Measurements from ENCODE around the gene RNF141.

Gene RNF141

DNA sequence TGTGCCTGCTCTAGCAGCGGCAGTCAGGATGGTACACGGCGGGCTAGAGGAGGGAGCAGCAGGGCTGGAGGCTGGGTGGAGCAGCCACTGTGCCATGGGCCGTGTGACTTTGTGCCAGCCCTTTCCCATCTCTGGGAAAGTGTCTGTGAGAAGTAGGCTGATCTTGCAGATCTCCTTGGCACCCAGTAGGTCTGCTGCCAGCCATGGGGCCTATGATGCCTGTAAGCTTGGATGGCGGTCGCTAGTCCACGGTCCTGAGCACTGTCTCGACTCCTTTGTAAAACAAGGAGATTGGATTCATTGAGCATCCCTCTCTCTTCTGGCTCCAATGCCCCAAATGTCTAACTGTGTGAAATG lies 63.3 kb downstream of the RNF141 start:
- no peaks in the 10 kb centered on the region for H3K36me3 ChIP-seq (ENCODE audit: control insufficient read depth in 1 of 2, insufficient read depth in 2 of 2, low read length in 2 of 2)
- H3K9me3 ChIP-seq (ENCODE audit: control insufficient read depth in 1 of 2, low read length in 2 of 2) = no peaks in the 10 kb centered on the region
- H3K27ac ChIP-seq (ENCODE audit: low read length) = no peak overlapping the region
- no peak overlapping the region for H3K4me3 ChIP-seq (ENCODE audit: low read depth in 1 of 2, low read length in 2 of 2)
- no peaks in the 10 kb centered on the region for H3K27me3 ChIP-seq (ENCODE audit: low read depth, low read length)
- no peaks in the 10 kb centered on the region for H3K4me1 ChIP-seq (ENCODE audit: control insufficient read depth in 1 of 2, insufficient read depth in 2 of 2, low read length in 2 of 2)

DNA sequence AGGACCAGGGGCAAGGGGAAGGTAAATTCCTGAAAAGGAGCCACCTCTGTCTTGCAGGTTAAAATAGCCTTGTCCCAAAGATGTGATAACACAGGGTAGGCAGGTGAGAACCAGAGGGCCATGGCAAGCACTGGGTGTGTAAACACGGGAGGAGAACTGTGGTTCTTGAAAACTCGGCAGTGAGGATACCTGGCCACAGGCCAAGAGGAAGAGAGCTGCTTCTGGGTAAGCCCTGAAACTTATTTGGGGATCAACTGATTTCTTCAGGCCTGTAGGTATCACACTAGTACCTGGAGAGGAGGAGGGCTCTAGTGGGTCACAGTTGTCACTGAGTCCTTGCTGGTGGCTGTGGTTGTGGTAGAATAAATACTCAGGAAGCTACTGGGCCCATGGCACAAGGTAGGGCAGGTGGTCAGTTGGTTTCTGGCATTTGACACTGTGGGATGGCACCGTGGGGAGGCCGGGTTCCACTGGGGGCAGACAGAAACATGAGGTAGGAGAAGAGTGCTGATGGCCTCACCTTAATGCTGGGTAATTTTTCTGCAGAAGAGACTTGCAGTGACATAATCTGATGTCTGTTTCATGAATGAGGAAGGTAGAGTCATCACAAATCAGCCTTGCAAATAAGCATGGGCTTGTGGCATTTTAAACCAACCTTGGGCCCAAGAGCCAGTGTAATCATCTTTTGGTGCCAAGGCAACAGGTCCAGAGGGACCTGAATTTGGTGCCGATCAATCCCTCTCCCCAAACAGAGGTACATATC lies 63.9 kb downstream of the RNF141 start:
- Histone ChIP-seq H3K4me1 (ENCODE audit: control insufficient read depth in 1 of 2, insufficient read depth in 2 of 2, low read length in 2 of 2) (no peaks in the 10 kb centered on the region), H3K27me3 (ENCODE audit: low read depth, low read length) (no peaks in the 10 kb centered on the region), H3K4me3 (ENCODE audit: low read depth in 1 of 2, low read length in 2 of 2) (no peak overlapping the region), H3K36me3 (ENCODE audit: control insufficient read depth in 1 of 2, insufficient read depth in 2 of 2, low read length in 2 of 2) (no peaks in the 10 kb centered on the region), H3K9me3 (ENCODE audit: control insufficient read depth in 1 of 2, low read length in 2 of 2) (no peaks in the 10 kb centered on the region), H3K27ac (ENCODE audit: low read length) (no peak overlapping the region)

DNA sequence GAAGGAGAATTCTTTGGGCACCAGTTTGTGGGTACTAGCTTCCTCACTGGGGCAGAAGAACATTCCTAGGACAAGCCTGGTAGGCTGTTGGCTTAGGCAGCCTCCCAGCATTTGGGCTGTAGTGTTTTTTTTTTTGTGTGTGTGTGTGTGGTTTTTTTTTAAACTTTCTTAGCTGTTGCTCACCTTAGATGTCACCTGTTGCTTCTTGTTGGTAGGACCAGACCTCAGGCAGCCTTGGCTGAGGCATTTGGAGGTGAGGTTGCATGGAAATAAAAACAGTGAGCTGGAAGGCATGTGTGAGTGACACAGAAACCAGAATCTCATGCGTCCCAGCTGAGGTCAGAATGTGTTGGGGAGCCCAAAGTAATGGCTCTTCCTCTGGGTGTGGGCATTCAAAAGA lies 64.6 kb downstream of the RNF141 start:
- Histone ChIP-seq H3K4me3 (ENCODE audit: low read depth in 1 of 2, low read length in 2 of 2) (no peak overlapping the region), H3K36me3 (ENCODE audit: control insufficient read depth in 1 of 2, insufficient read depth in 2 of 2, low read length in 2 of 2) (no peaks in the 10 kb centered on the region), H3K27me3 (ENCODE audit: low read depth, low read length) (no peaks in the 10 kb centered on the region), H3K4me1 (ENCODE audit: control insufficient read depth in 1 of 2, insufficient read depth in 2 of 2, low read length in 2 of 2) (no peaks in the 10 kb centered on the region), H3K27ac (ENCODE audit: low read length) (no peak overlapping the region), H3K9me3 (ENCODE audit: control insufficient read depth in 1 of 2, low read length in 2 of 2) (no peaks in the 10 kb centered on the region)

GRCh38 chr11:10474551-10474950 lies 66.4 kb downstream of the RNF141 start:
- Histone ChIP-seq H3K36me3 (ENCODE audit: control insufficient read depth in 1 of 2, insufficient read depth in 2 of 2, low read length in 2 of 2) (no peaks in the 10 kb centered on the region), H3K4me3 (ENCODE audit: low read depth in 1 of 2, low read length in 2 of 2) (no peak overlapping the region), H3K27ac (ENCODE audit: low read length) (no peak overlapping the region), H3K9me3 (ENCODE audit: control insufficient read depth in 1 of 2, low read length in 2 of 2) (no peaks in the 10 kb centered on the region), H3K4me1 (ENCODE audit: control insufficient read depth in 1 of 2, insufficient read depth in 2 of 2, low read length in 2 of 2) (no peaks in the 10 kb centered on the region), H3K27me3 (ENCODE audit: low read depth, low read length) (no peaks in the 10 kb centered on the region)

- no peaks in the 10 kb centered on the region for H3K4me1 ChIP-seq (ENCODE audit: control insufficient read depth in 1 of 2, insufficient read depth in 2 of 2, low read length in 2 of 2)
- H3K27me3 ChIP-seq (ENCODE audit: low read depth, low read length) = no peaks in the 10 kb centered on the region
- no peaks in the 10 kb centered on the region for H3K9me3 ChIP-seq (ENCODE audit: control insufficient read depth in 1 of 2, low read length in 2 of 2)
- no peak overlapping the region for H3K4me3 ChIP-seq (ENCODE audit: low read depth in 1 of 2, low read length in 2 of 2)
- no peak overlapping the region for H3K27ac ChIP-seq (ENCODE audit: low read length)
- H3K36me3 ChIP-seq (ENCODE audit: control insufficient read depth in 1 of 2, insufficient read depth in 2 of 2, low read length in 2 of 2) = no peaks in the 10 kb centered on the region
These were observed 67.6 kb downstream of the RNF141 start for GRCh38 chr11:10473371-10473770.

DNA sequence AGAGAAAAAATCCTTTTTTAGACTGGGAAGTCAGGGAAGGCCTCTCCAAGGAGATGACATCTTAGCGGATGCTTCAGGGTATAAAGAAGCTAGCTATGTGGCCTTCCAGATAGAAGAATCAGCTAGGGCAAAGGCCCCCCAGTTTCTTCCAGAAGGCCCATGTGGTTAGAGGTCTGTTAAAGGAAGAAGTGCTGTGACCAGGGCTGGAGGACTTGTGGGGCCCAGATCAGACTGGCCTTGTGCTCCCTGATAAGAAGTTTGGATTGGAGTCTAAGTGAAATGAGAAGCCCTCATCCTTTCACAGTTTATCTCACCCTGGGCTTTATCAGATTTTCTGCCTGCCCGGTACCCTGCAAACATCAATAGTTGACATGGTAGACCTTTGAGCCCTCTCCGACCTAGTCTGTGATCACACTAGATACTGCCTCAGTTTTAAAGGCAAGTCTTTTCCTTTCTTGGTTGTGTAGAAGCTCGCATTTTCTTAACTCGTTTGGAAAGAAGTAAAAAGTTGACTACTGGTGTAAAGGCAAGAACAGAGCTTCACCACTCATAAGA lies 78.2 kb downstream of the RNF141 start:
- Histone ChIP-seq H3K4me1 (ENCODE audit: control insufficient read depth in 1 of 2, insufficient read depth in 2 of 2, low read length in 2 of 2) (no peaks in the 10 kb centered on the region), H3K27ac (ENCODE audit: low read length) (no peak overlapping the region), H3K36me3 (ENCODE audit: control insufficient read depth in 1 of 2, insufficient read depth in 2 of 2, low read length in 2 of 2) (peaks cover 0 to 12% of the 10 kb centered on the region in 2 donors), H3K9me3 (ENCODE audit: control insufficient read depth in 1 of 2, low read length in 2 of 2) (no peaks in the 10 kb centered on the region), H3K27me3 (ENCODE audit: low read depth, low read length) (no peaks in the 10 kb centered on the region), H3K4me3 (ENCODE audit: low read depth in 1 of 2, low read length in 2 of 2) (no peak overlapping the region)

Data from muscle layer of duodenum (tissue), 2 donors.